HepG2 (cell line): ENCODE measurements around the gene WDHD1. TPM values are rescaled to one million over a fixed set of nuclear protein-coding genes. Genes with fewer than 3 reads are reported as not detected.

ENCODE experiments used
- FOXM1 ChIP-seq: sonication (generic); formaldehyde crosslinking; IDR thresholded peaks from 2 replicates; pipeline ENCODE4 v1.5.0; 2020; ENCODE audit warnings: missing genetic modification reagents
- GABPA ChIP-seq, 2 experiments: IDR thresholded peaks; 2 replicates each; pipeline ENCODE4 v1.6.1; 2011 to 2016; ENCODE audit warnings: low read depth in 2 of 2, low read length in 1 of 2, missing biosample characterization in 1 of 2, missing genetic modification characterization in 1 of 2
- HMG20B ChIP-seq: conservative IDR thresholded peaks from 2 replicates; pipeline ENCODE4 v1.6.1; 2016; ENCODE audit warnings: missing genetic modification reagents, missing compliant biosample characterization
- HMGA1 ChIP-seq: sonication (generic); formaldehyde crosslinking; conservative IDR thresholded peaks from 2 replicates; pipeline ENCODE4 v1.4.0; 2020; ENCODE audit warnings: missing genetic modification reagents
- HOXA3 ChIP-seq: sonication (generic); formaldehyde crosslinking; IDR thresholded peaks from 2 replicates; pipeline ENCODE4 v1.5.0; 2020; ENCODE audit warnings: missing genetic modification reagents
- ISX ChIP-seq: sonication (generic); formaldehyde crosslinking; conservative IDR thresholded peaks from 2 replicates; pipeline ENCODE4 v1.5.0; 2020; ENCODE audit warnings: missing genetic modification reagents
- MAFK ChIP-seq, 2 experiments: IDR thresholded peaks in 1 of 2; conservative IDR thresholded peaks in 1 of 2; 2 replicates each; pipeline ENCODE4 v1.6.1; 2011; ENCODE audit warnings: improper control_type of control experiment in 2 of 2, low read length in 2 of 2
- MEF2D ChIP-seq: sonication (generic); formaldehyde crosslinking; IDR thresholded peaks from 2 replicates; pipeline ENCODE4 v1.5.1; 2020; ENCODE audit warnings: mild to moderate bottlenecking, missing genetic modification reagents
- MLLT10 ChIP-seq: sonication (generic); formaldehyde crosslinking; IDR thresholded peaks from 2 replicates; pipeline ENCODE4 v1.4.0; 2020; ENCODE audit warnings: missing genetic modification reagents
- NFATC3 ChIP-seq: sonication (generic); formaldehyde crosslinking; IDR thresholded peaks from 2 replicates; pipeline ENCODE4 v1.5.1; 2020; ENCODE audit warnings: mild to moderate bottlenecking, missing genetic modification reagents
- PCBP2 ChIP-seq: fragments of 200-400 bp; formaldehyde crosslinking; optimal IDR thresholded peaks from 2 replicates; pipeline ENCODE3; 2018; ENCODE audit warnings: low read length, low read depth; ENCODE audit not compliant: poor library complexity, severe bottlenecking
- PLRG1 ChIP-seq: fragments of 450-650 bp; conservative IDR thresholded peaks from 2 replicates; pipeline ENCODE4 v1.6.1; 2016
- RFX5 ChIP-seq: IDR thresholded peaks from 2 replicates; pipeline ENCODE4 v1.6.1; 2011; ENCODE audit warnings: low read depth, low read length, improper control_type of control experiment
- SALL2 ChIP-seq: sonication (generic); formaldehyde crosslinking; IDR thresholded peaks from 2 replicates; pipeline ENCODE4 v1.8.1; 2023; ENCODE audit warnings: mild to moderate bottlenecking, missing genetic modification reagents, inconsistent platforms
- ZBTB8A ChIP-seq: sonication (generic); formaldehyde crosslinking; IDR thresholded peaks from 2 replicates; pipeline ENCODE4 v1.4.0; 2020; ENCODE audit warnings: mild to moderate bottlenecking, low read depth, missing genetic modification reagents, borderline replicate concordance
- ZNF121 ChIP-seq: sonication (generic); formaldehyde crosslinking; IDR thresholded peaks from 2 replicates; pipeline ENCODE4 v1.5.0; 2020; ENCODE audit warnings: mild to moderate bottlenecking, missing genetic modification reagents
- ZNF138 ChIP-seq: sonication (generic); formaldehyde crosslinking; IDR thresholded peaks from 2 replicates; pipeline ENCODE4 v1.5.0; 2020; ENCODE audit warnings: mild to moderate bottlenecking, low read depth, missing genetic modification reagents
- ZNF30 ChIP-seq: sonication (generic); formaldehyde crosslinking; IDR thresholded peaks from 2 replicates; pipeline ENCODE4 v1.5.0; 2020; ENCODE audit warnings: mild to moderate bottlenecking, missing genetic modification reagents
- ZNF432 ChIP-seq: sonication (generic); formaldehyde crosslinking; IDR thresholded peaks from 2 replicates; pipeline ENCODE4 v1.5.0; 2020; ENCODE audit warnings: missing genetic modification reagents, mild to moderate bottlenecking, borderline replicate concordance
- ZNF441 ChIP-seq: sonication (generic); formaldehyde crosslinking; IDR thresholded peaks from 2 replicates; pipeline ENCODE4 v1.7.0; 2021; ENCODE audit warnings: missing genetic modification reagents, borderline replicate concordance
- ZNF629 ChIP-seq: sonication (generic); formaldehyde crosslinking; conservative IDR thresholded peaks from 2 replicates; pipeline ENCODE4 v1.5.0; 2020; ENCODE audit warnings: missing genetic modification reagents
- ZNF761 ChIP-seq: sonication (generic); formaldehyde crosslinking; conservative IDR thresholded peaks from 2 replicates; pipeline ENCODE4 v1.4.0; 2020; ENCODE audit warnings: mild to moderate bottlenecking, missing genetic modification reagents
- ZNF776 ChIP-seq: sonication (generic); formaldehyde crosslinking; IDR thresholded peaks from 2 replicates; pipeline ENCODE4 v1.4.0; 2020; ENCODE audit warnings: mild to moderate bottlenecking, missing genetic modification reagents
- ZSCAN30 ChIP-seq: sonication (generic); formaldehyde crosslinking; IDR thresholded peaks from 2 replicates; pipeline ENCODE4 v1.5.0; 2020; ENCODE audit warnings: mild to moderate bottlenecking, missing genetic modification reagents
- polyA plus RNA-seq, 8 experiments: library from polyadenylated mRNA; depleted of rRNA in 3 of 8; stranded (reverse) in 7 of 8; unstranded in 1 of 8; fragments of >200 nt; fragmentation: Illumina TruSeq in 4 of 8; extraction: Trizol in 4 of 8; gene quantifications; 2 replicates each; pipeline versions ENCODE4 v1.2.1 to v1.2.3, GENCODE V29; 2011 to 2016; ENCODE audit warnings: low read depth in 4 of 8, missing spikeins in 1 of 8, mixed read lengths in 1 of 8; ENCODE audit not compliant: insufficient read depth in 1 of 8
- total RNA-seq, 5 experiments: library from RNA; depleted of rRNA; stranded (reverse); fragments of >200 nt; fragmentation: Illumina TruSeq; extraction: Trizol; gene quantifications; 2 replicates each; pipeline ENCODE4 v1.2.3, GENCODE V29; 2016; ENCODE audit warnings: low read depth in 1 of 5
- TF ChIP-seq, protein P1 (sequence below): sonication (generic); formaldehyde crosslinking; conservative IDR thresholded peaks from 2 replicates; pipeline ENCODE4 v1.4.0; 2020; ENCODE audit warnings: missing genetic modification reagents
- TF ChIP-seq, protein P2 (sequence below): sonication (generic); formaldehyde crosslinking; IDR thresholded peaks from 2 replicates; pipeline ENCODE4 v1.4.0; 2020; ENCODE audit warnings: missing genetic modification reagents; ENCODE audit errors: not compliant biosample characterization
- TF ChIP-seq, protein P3 (sequence below): sonication (generic); formaldehyde crosslinking; IDR thresholded peaks from 2 replicates; pipeline ENCODE4 v1.4.0; 2020; ENCODE audit warnings: missing genetic modification reagents

Gene WDHD1
- total and polyA plus RNA-seq, 2 of the 13 experiments (the other 11 are each of a cell fraction or from before 2014, with no cell fraction given) = 5.5 to 27.5 TPM

DNA sequence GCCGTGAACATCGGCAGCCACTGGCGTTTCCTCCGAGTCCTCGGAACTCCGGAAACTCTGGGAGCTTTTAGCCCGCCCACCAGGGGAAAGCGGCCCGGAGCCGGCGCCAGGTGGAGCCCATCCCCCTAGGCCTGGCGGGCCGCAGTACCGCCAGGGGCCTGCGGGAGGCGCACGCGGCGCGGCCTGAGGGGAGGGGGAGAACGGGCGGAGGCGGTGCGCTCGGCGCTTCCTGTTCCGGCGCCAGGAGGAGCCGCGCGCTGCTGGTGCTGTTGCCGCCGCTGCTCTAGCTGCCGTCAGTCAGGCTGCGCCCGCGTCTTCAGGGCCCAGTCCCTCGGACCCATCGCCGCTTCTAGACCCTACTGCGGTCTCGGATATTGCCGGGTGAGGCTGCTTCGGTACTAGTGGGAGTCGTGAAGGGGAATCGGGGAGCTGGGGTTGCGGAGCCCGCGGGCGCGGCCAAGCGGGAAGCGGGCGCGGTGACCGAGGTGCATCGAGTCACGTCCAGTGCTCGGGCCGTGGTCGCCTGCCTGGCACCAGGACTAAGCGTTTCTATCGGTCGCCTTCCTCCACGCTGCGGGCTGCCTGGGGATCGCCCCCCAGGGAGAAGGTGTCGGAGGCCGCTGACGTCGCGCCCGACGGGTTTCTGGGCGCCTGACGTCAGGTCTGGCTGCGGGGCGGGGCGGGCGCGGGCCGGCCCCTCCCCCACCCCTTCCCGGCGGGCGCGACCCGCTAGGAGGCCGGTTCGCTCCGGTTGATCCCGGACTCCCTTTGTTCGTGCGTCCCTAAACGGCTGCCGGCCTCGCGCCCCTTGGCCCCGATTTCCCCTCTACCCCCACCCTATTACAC lies 24.7 kb upstream of the WDHD1 start, which contains the start of gene MAPK1IP1L (continued):
- TF ChIP-seq HMG20B (CRISPR knock-in tag) = 0 out of 2 replicates have a peak, but pooled peaks have one; percentile 7
- no peak for TF ChIP-seq MLLT10
- no peak for TF ChIP-seq FOXM1 (CRISPR knock-in tag)
- 0 out of 2 replicates have a peak, but pooled peaks have one; percentile 19 for TF ChIP-seq NFATC3 (CRISPR knock-in tag)
- TF ChIP-seq, protein P1, sequence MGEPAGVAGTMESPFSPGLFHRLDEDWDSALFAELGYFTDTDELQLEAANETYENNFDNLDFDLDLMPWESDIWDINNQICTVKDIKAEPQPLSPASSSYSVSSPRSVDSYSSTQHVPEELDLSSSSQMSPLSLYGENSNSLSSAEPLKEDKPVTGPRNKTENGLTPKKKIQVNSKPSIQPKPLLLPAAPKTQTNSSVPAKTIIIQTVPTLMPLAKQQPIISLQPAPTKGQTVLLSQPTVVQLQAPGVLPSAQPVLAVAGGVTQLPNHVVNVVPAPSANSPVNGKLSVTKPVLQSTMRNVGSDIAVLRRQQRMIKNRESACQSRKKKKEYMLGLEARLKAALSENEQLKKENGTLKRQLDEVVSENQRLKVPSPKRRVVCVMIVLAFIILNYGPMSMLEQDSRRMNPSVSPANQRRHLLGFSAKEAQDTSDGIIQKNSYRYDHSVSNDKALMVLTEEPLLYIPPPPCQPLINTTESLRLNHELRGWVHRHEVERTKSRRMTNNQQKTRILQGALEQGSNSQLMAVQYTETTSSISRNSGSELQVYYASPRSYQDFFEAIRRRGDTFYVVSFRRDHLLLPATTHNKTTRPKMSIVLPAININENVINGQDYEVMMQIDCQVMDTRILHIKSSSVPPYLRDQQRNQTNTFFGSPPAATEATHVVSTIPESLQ (CRISPR knock-in tag) = no peak
- TF ChIP-seq HOXA3 = peak; percentile 96
- peak; percentile 92; the same call in 1 of the 2 replicates for TF ChIP-seq ZNF30 (CRISPR knock-in tag)
- peak; percentile 74; the same call in 1 of the 2 replicates for TF ChIP-seq ZNF138
- 0 out of 2 replicates have a peak, but pooled peaks have one; percentile 32 for TF ChIP-seq ZNF629 (CRISPR knock-in tag)
- TF ChIP-seq MEF2D (CRISPR knock-in tag) = no peak
- no peak for TF ChIP-seq ZNF432
- TF ChIP-seq, protein P2, sequence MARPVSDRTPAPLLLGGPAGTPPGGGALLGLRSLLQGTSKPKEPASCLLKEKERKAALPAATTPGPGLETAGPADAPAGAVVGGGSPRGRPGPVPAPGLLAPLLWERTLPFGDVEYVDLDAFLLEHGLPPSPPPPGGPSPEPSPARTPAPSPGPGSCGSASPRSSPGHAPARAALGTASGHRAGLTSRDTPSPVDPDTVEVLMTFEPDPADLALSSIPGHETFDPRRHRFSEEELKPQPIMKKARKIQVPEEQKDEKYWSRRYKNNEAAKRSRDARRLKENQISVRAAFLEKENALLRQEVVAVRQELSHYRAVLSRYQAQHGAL (CRISPR knock-in tag) = peak; percentile 31
- peak; percentile 51; the same call in 1 of the 2 replicates for TF ChIP-seq ZNF776 (CRISPR knock-in tag)
- TF ChIP-seq ZSCAN30 (CRISPR knock-in tag) = 0 out of 2 replicates have a peak, but pooled peaks have one; percentile 73
- peak; percentile 95 for TF ChIP-seq ZNF761
- peak; percentile 96 for TF ChIP-seq SALL2
- no peak for TF ChIP-seq PCBP2
- TF ChIP-seq RFX5 = 0 out of 2 replicates have a peak, but pooled peaks have one; percentile 5
- TF ChIP-seq ISX = no peak
- TF ChIP-seq GABPA (IDR thresholded peaks at IDR 0.05; ENCODE audit: low read depth, low read length) = peak; percentile 87
- TF ChIP-seq GABPA (CRISPR knock-in tag; IDR thresholded peaks at IDR 0.05; ENCODE audit: low read depth) = peak; percentile 81
- TF ChIP-seq HMGA1 = no peak
- no peak for TF ChIP-seq ZNF121 (CRISPR knock-in tag)
- no peak for TF ChIP-seq ZBTB8A (CRISPR knock-in tag)
- TF ChIP-seq PLRG1 = no peak
- TF ChIP-seq MAFK (conservative IDR thresholded peaks at IDR 0.05 in 1 of 2, IDR thresholded peaks at IDR 0.05 in 1 of 2; ENCODE audit: low read length in 2 of 2) = no peak
- TF ChIP-seq ZNF441 (CRISPR knock-in tag) = peak; percentile 16; the same call in 1 of the 2 replicates
- TF ChIP-seq, protein P3, sequence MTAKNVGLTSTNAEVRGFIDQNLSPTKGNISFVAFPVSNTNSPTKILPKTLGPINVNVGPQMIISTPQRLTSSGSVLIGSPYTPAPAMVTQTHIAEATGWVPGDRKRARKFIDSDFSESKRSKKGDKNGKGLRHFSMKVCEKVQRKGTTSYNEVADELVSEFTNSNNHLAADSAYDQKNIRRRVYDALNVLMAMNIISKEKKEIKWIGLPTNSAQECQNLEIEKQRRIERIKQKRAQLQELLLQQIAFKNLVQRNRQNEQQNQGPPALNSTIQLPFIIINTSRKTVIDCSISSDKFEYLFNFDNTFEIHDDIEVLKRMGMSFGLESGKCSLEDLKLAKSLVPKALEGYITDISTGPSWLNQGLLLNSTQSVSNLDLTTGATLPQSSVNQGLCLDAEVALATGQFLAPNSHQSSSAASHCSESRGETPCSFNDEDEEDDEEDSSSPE (CRISPR knock-in tag) = peak; percentile 87
